Neural progenitor cell (in vitro differentiated cells): ENCODE results near the gene TXN2.

Experiments used
- EZH2 ChIP-seq: fragments of 200-600 bp; sonication (generic); IDR thresholded peaks from 2 replicates; pipeline ENCODE4 v1.6.1; 2017; ENCODE audit warnings: antibody characterized with exemption, mild to moderate bottlenecking, moderate library complexity
- TF ChIP-seq, protein P1 (sequence below): fragments of 200-600 bp; sonication (generic); IDR thresholded peaks from 2 replicates; pipeline ENCODE4 v1.5.1; 2017; ENCODE audit warnings: antibody characterized with exemption, mild to moderate bottlenecking

DNA sequence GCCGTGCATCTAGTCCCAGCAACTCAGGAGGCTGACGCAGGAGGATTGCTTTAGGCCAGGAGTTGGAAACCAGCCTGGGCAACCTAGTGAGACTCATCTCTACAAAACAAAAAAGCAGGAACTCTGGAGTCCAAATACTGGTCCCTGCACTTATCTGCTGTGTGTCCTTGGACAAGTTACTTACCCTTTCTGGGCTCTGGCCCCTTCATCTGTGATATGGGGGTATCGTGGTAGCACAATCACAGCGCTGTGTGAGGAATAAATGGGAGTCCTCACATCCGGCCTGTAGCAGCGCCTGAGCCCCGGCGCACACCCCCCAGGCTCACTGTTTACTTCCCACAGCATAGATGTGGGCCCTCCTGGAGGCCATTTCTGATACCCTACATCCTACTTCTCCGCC is 49.5 kb downstream of the TXN2 start:
- TF ChIP-seq, protein P1, sequence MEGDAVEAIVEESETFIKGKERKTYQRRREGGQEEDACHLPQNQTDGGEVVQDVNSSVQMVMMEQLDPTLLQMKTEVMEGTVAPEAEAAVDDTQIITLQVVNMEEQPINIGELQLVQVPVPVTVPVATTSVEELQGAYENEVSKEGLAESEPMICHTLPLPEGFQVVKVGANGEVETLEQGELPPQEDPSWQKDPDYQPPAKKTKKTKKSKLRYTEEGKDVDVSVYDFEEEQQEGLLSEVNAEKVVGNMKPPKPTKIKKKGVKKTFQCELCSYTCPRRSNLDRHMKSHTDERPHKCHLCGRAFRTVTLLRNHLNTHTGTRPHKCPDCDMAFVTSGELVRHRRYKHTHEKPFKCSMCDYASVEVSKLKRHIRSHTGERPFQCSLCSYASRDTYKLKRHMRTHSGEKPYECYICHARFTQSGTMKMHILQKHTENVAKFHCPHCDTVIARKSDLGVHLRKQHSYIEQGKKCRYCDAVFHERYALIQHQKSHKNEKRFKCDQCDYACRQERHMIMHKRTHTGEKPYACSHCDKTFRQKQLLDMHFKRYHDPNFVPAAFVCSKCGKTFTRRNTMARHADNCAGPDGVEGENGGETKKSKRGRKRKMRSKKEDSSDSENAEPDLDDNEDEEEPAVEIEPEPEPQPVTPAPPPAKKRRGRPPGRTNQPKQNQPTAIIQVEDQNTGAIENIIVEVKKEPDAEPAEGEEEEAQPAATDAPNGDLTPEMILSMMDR = no peak
- TF ChIP-seq EZH2 = no peak
